GM04504 (cell line): ENCODE data around the gene RTKN.
A peak's percentile ranks its signal among the peaks of the same experiment; 100 is the strongest.
"Not testable (repeated sequence)": the region's sequence is repeated elsewhere in the genome, so short reads cannot be mapped to it uniquely, and the experiment has no call there.

Source experiments
- DNase-seq: peaks from one replicate; pipeline ENCODE4 v3.0.0-alpha.2; 2012; ENCODE audit warnings: low read depth

The RTKN gene

GRCh38 chr2:74441690-74442482 is at the start of gene RTKN:
TSS of gene RTKN (minus strand) at chr2:74441937. CDS start at chr2:74441816, 121 bp downstream.
- no peak for DNase-seq

GRCh38 chr2:74489906-74490305 is 48.2 kb upstream of the RTKN start:
- no peak for DNase-seq

- DNase-seq, result no peak
Observed at GRCh38 chr2:74488643-74489481, 47.1 kb upstream of the RTKN start.

GRCh38 chr2:74486141-74486540 is 44.4 kb upstream of the RTKN start:
- no peak for DNase-seq

- not testable (repeated sequence) for DNase-seq
Observed at GRCh38 chr2:74483675-74484164, 42.0 kb upstream of the RTKN start.

- DNase-seq, result peak; percentile 91
Observed at GRCh38 chr2:74482801-74483674, 41.3 kb upstream of the RTKN start, which contains the start of the genes CCDC142 and TTC31. TSS of gene CCDC142 (minus strand) at chr2:74482998. CDS start at chr2:74482837, 161 bp downstream. TSS of gene TTC31 (plus strand) at chr2:74483081. CDS start at chr2:74483096, 15 bp downstream.

GRCh38 chr2:74481961-74482800 is 40.4 kb upstream of the RTKN start:
- DNase-seq, result no peak

- no peak for DNase-seq
Observed at GRCh38 chr2:74481431-74481830, 39.7 kb upstream of the RTKN start.

- DNase-seq, result no peak
Observed at GRCh38 chr2:74474899-74475298, 33.2 kb upstream of the RTKN start.

GRCh38 chr2:74474481-74474880 is 32.7 kb upstream of the RTKN start:
- DNase-seq, result no peak

GRCh38 chr2:74472945-74473258 is 31.2 kb upstream of the RTKN start:
- no peak for DNase-seq

GRCh38 chr2:74472086-74472944 is 30.6 kb upstream of the RTKN start, which contains the start of gene MRPL53:
TSS of gene MRPL53 (minus strand) at chr2:74472680. CDS start at chr2:74472660, 20 bp downstream.
- peak; percentile 86 for DNase-seq

- DNase-seq, result no peak
Observed at GRCh38 chr2:74471332-74472065, 29.8 kb upstream of the RTKN start.

GRCh38 chr2:74470742-74471141 is 29.0 kb upstream of the RTKN start:
- not testable (repeated sequence) for DNase-seq

- DNase-seq, result no peak
Observed at GRCh38 chr2:74464406-74464805, 22.7 kb upstream of the RTKN start.

- DNase-seq, result no peak
Observed at GRCh38 chr2:74462786-74463105, 21.0 kb upstream of the RTKN start.

GRCh38 chr2:74462054-74462785 is 20.5 kb upstream of the RTKN start:
- DNase-seq, result no peak

GRCh38 chr2:74461187-74462053 is 19.7 kb upstream of the RTKN start:
- no peak for DNase-seq
